Measurements from ENCODE around the gene FTSJ1. TPM values are rescaled to one million over a fixed set of nuclear protein-coding genes. Genes with fewer than 3 reads are reported as not detected.
"Not testable (repeated sequence)": the region's sequence is repeated elsewhere in the genome, so short reads cannot be mapped to it uniquely, and the experiment has no call there.

The FTSJ1 gene
- total and polyA plus RNA-seq, 7 donors: 14.5 to 48.4 (median 26.7) TPM

GRCh38 chrX:48516987-48517386, 41.0 kb downstream of the FTSJ1 start:
- intact Hi-C loops (cut with DNase I): loop anchor here in 1 of 2 donors (10.0 kb wide), 1 partner anchor 432 kb away; no protein-coding TSS in a partner anchor
- H3K4me3 ChIP-seq: no peak overlapping the region
- 72 to 89% (median 88%) methylated on average over 3 to 5 of the region's 5 CpGs for WGBS, 3 donors
- no peaks in the 10 kb centered on the region for H3K36me3 ChIP-seq (ENCODE audit: insufficient read depth in 1 of 2, low read depth in 1 of 2)
- no peaks in the 10 kb centered on the region for H3K9me3 ChIP-seq
- TF ChIP-seq CTCF (IDR thresholded peaks at IDR 0.05): no peak
- no peak overlapping the region for H3K27ac ChIP-seq
- DNase-seq: no peak
- H3K4me1 ChIP-seq: no peaks in the 10 kb centered on the region
- ATAC-seq: no peak
- peaks cover 0 to 4% (median 0%) of the 10 kb centered on the region in 3 donors for H3K27me3 ChIP-seq (ENCODE audit: insufficient read depth in 3 of 3, low read length in 2 of 3)

- not testable (repeated sequence) for H3K4me3 ChIP-seq; H3K27ac ChIP-seq; H3K4me1 ChIP-seq; H3K27me3 ChIP-seq (ENCODE audit: insufficient read depth in 3 of 3, low read length in 2 of 3); ATAC-seq; H3K9me3 ChIP-seq; DNase-seq; H3K36me3 ChIP-seq (ENCODE audit: insufficient read depth in 1 of 2, low read depth in 1 of 2)
- intact Hi-C loops (cut with DNase I): loop anchor here in 1 of 2 donors (10.0 kb wide), 1 partner anchor 435 kb away; no protein-coding TSS in a partner anchor
- WGBS, 3 donors: 68 to 93% (median 85%) methylated on average over 4 of the region's 4 CpGs
Observed at GRCh38 chrX:48519481-48519880, 43.5 kb downstream of the FTSJ1 start.

GRCh38 chrX:48520455-48520854, 44.5 kb downstream of the FTSJ1 start:
- ATAC-seq (no peak), DNase-seq (no peak)
- H3K27me3 ChIP-seq (ENCODE audit: insufficient read depth in 3 of 3, low read length in 2 of 3): no peaks in the 10 kb centered on the region
- H3K27ac ChIP-seq: no peak overlapping the region
- 81 to 100% (median 93%) methylated on average over 1 to 2 of the region's 2 CpGs for WGBS, 3 donors
- no peaks in the 10 kb centered on the region for H3K4me1 ChIP-seq
- intact Hi-C loops (cut with DNase I): no loop called here
- H3K9me3 ChIP-seq: no peaks in the 10 kb centered on the region
- H3K36me3 ChIP-seq (ENCODE audit: insufficient read depth in 1 of 2, low read depth in 1 of 2): no peaks in the 10 kb centered on the region
- H3K4me3 ChIP-seq: no peak overlapping the region
- no peak for TF ChIP-seq CTCF (IDR thresholded peaks at IDR 0.05)

GRCh38 chrX:48520976-48521352, 45.0 kb downstream of the FTSJ1 start:
- H3K4me3 ChIP-seq: no peak overlapping the region
- H3K9me3 ChIP-seq: no peaks in the 10 kb centered on the region
- H3K36me3 ChIP-seq (ENCODE audit: insufficient read depth in 1 of 2, low read depth in 1 of 2): no peaks in the 10 kb centered on the region
- no peak for DNase-seq
- WGBS, 3 donors: 30 to 47% (median 36%) methylated on average over 2 of the region's 2 CpGs
- no peak for TF ChIP-seq CTCF (IDR thresholded peaks at IDR 0.05)
- intact Hi-C loops (cut with DNase I): no loop called here
- H3K27ac ChIP-seq: no peak overlapping the region
- ATAC-seq: no peak
- no peaks in the 10 kb centered on the region for H3K27me3 ChIP-seq (ENCODE audit: insufficient read depth in 3 of 3, low read length in 2 of 3)
- no peaks in the 10 kb centered on the region for H3K4me1 ChIP-seq

- intact Hi-C loops (cut with DNase I): no loop called here
- WGBS, 3 donors: 1 to 30% (median 2%) methylated on average over 27 to 66 of the region's 66 CpGs
- H3K9me3 ChIP-seq: no peaks in the 10 kb centered on the region
- TF ChIP-seq CTCF (IDR thresholded peaks at IDR 0.05): no peak
- peak; percentile 86 to 91 for DNase-seq
- peak within 1 kb of the TSS; percentile 70 for H3K4me3 ChIP-seq
- no peaks in the 10 kb centered on the region for H3K27me3 ChIP-seq (ENCODE audit: insufficient read depth in 3 of 3, low read length in 2 of 3)
- no peaks in the 10 kb centered on the region for H3K36me3 ChIP-seq (ENCODE audit: insufficient read depth in 1 of 2, low read depth in 1 of 2)
- no peaks in the 10 kb centered on the region for H3K4me1 ChIP-seq
- H3K27ac ChIP-seq: peak within 1 kb of the TSS; percentile 5
- ATAC-seq: peak; percentile 97 to 100 (median 99)
Observed at GRCh38 chrX:48521353-48522243, 45.6 kb downstream of the FTSJ1 start, which contains the start of gene EBP. Gene EBP, plus strand, starts transcription at chrX:48521808. Its CDS starts 1,964 bp downstream, at chrX:48523772.
